Kidney (tissue), 14 donors: ENCODE results near the gene PIM3. TPM values are rescaled to one million over a fixed set of nuclear protein-coding genes. Genes with fewer than 3 reads are reported as not detected.

Experiments used
- DNase-seq, 5 donors: peaks; one replicate each; pipeline ENCODE4 v3.0.0-alpha.2; 2013 to 2020
- FAIRE-seq: peaks from 2 replicates; lab custom pipeline; 2012; peaks lifted over from hg19 to GRCh38; lab: Jason Lieb, UNC
- H3K27ac ChIP-seq, 2 donors: one replicate each; pipeline ENCODE4 v1.7.0; 2013; ENCODE audit warnings: low read depth in 2 of 2, low read length in 2 of 2, inconsistent platforms in 1 of 2
- H3K27me3 ChIP-seq: one replicate; pipeline ENCODE4 v1.7.1; 2013; ENCODE audit warnings: low read length, inconsistent platforms; ENCODE audit not compliant: control insufficient read depth, insufficient read depth
- H3K36me3 ChIP-seq, 3 donors: one replicate each; pipeline versions ENCODE4 v1.7.0 to v1.7.1; 2013; ENCODE audit warnings: low read length in 3 of 3, control low read depth in 1 of 3, inconsistent platforms in 1 of 3; ENCODE audit not compliant: insufficient read depth in 3 of 3, control insufficient read depth in 2 of 3
- H3K4me1 ChIP-seq, 3 donors: one replicate each; pipeline versions ENCODE4 v1.7.0 to v1.7.1; 2013; ENCODE audit warnings: low read length in 3 of 3, inconsistent platforms in 1 of 3, low read depth in 1 of 3; ENCODE audit not compliant: control insufficient read depth in 2 of 3, insufficient read depth in 2 of 3
- H3K4me3 ChIP-seq, 3 donors: one replicate each; pipeline versions ENCODE4 v1.7.0 to v1.8.1; 2013; ENCODE audit warnings: low read length in 3 of 3, control low read depth in 1 of 3, inconsistent platforms in 1 of 3
- H3K9ac ChIP-seq, 3 donors: one replicate each; pipeline versions ENCODE4 v1.7.0 to v1.7.1; 2013; ENCODE audit warnings: low read length in 3 of 3, control low read depth in 1 of 3, inconsistent platforms in 1 of 3
- H3K9me3 ChIP-seq, 3 donors: one replicate each; pipeline versions ENCODE4 v1.7.0 to v1.7.1; 2013; ENCODE audit warnings: low read length in 3 of 3, control low read depth in 1 of 3, inconsistent platforms in 1 of 3; ENCODE audit not compliant: control insufficient read depth in 2 of 3, insufficient read depth in 1 of 3
- intact Hi-C: fragments of 100-400 bp; cut with DNase I; formaldehyde crosslinking; loops from one replicate; pipeline ENCODE4 v1.11.1; 2022
- polyA plus RNA-seq: library from polyadenylated mRNA; stranded (reverse); fragments of 350-450 nt; fragmentation: Illumina TruSeq; extraction: RNeasy Lipid Tissue Mini Kit (QIAGEN cat#74804); gene quantifications from one replicate; pipeline ENCODE4 v1.2.3, GENCODE V29; 2014; ENCODE audit warnings: low read depth, low replicate concordance; ENCODE audit not compliant: insufficient read depth
- total RNA-seq: library from RNA; stranded (reverse); fragmentation: NEBNext Ultra II Directional; extraction: Animal tissue kit (Norgen Biotek cat#: 25700); gene quantifications from one replicate; pipeline ENCODE4 v1.2.1, GENCODE V29; 2021
- TF ChIP-seq, protein P1 (sequence below): IDR thresholded peaks from 3 replicates; pipeline ENCODE4 v1.5.1; 2012; ENCODE audit warnings: mild to moderate bottlenecking, moderate library complexity, borderline replicate concordance; ENCODE audit not compliant: insufficient read depth; ENCODE audit errors: extremely low read depth
- donor health status: control.
- donor health status: control.
- donor health status: control.
- donor health status: control.
- donor health status: control.
- donor health status: DM: yes; HTN: yes; CAD: no.
- donor health status: Normal renal cell carcinoma (clear cell type).

The PIM3 gene
- total and polyA plus RNA-seq, 2 donors from 2014 or later = 96.5 to 107 TPM

DNA sequence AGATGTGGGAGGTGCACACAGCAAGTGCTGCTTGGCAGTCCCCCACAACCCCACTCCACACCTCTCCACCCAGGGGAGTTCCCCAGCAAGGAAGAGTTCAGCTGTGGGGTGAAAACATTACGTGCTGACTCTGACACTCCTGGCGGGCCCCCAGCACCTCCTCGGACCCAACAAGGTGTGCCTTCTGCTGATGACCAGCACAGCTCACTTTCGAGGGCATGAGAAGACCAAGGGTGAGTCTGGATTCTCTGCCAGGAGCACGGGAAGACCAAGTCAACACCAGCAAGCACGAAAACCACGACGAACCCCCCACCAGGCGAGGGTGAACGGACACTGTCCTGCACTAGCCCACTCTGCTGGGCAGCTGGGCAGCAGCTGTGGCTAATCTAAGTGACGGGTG is 43.7 kb upstream of the PIM3 start:
- Histone ChIP-seq H3K9ac (no peak overlapping the region), H3K9me3 (no peaks in the 10 kb centered on the region), H3K27ac (no peak overlapping the region), H3K27me3 (no peaks in the 10 kb centered on the region), H3K4me3 (peak overlapping the region in 2 of 3 donors; percentile 18 to 80), H3K4me1 (peaks cover 0 to 10% (median 0%) of the 10 kb centered on the region in 3 donors), H3K36me3 (peaks cover 0 to 9% (median 8%) of the 10 kb centered on the region in 3 donors)
- intact Hi-C loops = no loop called here
- TF ChIP-seq, protein P1, sequence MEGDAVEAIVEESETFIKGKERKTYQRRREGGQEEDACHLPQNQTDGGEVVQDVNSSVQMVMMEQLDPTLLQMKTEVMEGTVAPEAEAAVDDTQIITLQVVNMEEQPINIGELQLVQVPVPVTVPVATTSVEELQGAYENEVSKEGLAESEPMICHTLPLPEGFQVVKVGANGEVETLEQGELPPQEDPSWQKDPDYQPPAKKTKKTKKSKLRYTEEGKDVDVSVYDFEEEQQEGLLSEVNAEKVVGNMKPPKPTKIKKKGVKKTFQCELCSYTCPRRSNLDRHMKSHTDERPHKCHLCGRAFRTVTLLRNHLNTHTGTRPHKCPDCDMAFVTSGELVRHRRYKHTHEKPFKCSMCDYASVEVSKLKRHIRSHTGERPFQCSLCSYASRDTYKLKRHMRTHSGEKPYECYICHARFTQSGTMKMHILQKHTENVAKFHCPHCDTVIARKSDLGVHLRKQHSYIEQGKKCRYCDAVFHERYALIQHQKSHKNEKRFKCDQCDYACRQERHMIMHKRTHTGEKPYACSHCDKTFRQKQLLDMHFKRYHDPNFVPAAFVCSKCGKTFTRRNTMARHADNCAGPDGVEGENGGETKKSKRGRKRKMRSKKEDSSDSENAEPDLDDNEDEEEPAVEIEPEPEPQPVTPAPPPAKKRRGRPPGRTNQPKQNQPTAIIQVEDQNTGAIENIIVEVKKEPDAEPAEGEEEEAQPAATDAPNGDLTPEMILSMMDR = no peak
- FAIRE-seq (no peak), DNase-seq (peak in 1 of 5 donors; percentile 68)

DNA sequence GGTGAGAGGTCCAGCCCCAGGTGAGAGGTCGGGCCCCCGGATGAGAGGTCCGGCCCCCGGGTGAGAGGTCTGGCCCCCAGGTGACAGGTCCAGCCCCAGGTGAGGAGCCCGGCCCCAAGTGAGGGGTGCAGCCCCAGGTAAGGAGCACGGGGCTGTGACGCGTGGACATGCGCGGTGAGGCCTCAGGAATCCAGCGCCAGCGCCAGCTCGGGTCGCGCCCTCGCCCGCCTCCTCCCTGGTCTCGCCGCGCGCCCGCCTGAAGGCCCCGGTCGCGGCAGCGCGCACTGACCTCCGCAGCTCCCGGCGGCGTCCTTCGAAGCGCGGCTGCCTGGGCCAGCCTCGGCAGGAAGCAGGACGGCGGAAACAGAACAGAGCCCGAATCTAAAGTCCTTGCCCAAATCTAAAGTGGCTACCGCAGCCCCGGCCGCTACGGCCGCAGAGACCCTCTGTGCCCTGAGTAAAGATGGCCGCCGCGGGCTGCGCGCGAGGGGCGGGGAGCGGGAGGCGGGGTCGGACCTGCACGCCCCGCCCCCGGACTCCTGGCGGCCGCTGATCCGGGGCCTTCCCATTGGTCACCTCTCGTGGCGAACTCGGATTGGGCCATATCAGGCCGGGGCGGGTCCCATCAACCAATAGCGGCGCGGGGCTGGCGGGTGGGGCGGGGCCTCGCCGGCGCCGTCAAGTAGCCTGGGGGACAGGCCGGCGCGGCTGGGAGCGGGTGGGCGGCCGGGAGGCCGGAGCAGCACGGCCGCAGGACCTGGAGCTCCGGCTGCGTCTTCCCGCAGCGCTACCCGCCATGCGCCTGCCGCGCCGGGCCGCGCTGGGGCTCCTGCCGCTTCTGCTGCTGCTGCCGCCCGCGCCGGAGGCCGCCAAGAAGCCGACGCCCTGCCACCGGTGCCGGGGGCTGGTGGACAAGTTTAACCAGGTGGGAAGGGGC is 42.3 kb upstream of the PIM3 start, which contains the start of the genes ALG12 and CRELD2:
ALG12 (minus strand) TSS at position 465 of the 937 bp plus-strand sequence. CDS start 4,673 bp downstream, outside the sequence.
CRELD2 (plus strand) TSS at position 661 of the 937 bp plus-strand sequence; CDS start at position 797, 136 bp downstream.
- TF ChIP-seq, protein P1 = no peak
- no peaks in the 10 kb centered on the region for H3K27me3 ChIP-seq
- peaks cover 0 to 10% (median 0%) of the 10 kb centered on the region in 3 donors for H3K4me1 ChIP-seq
- H3K9me3 ChIP-seq = no peaks in the 10 kb centered on the region
- intact Hi-C loops = no loop called here
- H3K4me3 ChIP-seq = peak within 1 kb of the TSS; percentile 40 to 80 (median 69)
- DNase-seq (peak; percentile 98 to 99 (median 99)), FAIRE-seq (no peak)
- H3K9ac ChIP-seq = peak within 1 kb of the TSS in 2 of 3 donors; percentile 55 to 80
- peak within 1 kb of the TSS; percentile 97 to 98 for H3K27ac ChIP-seq
- peaks cover 0 to 9% (median 2%) of the 10 kb centered on the region in 3 donors for H3K36me3 ChIP-seq

DNA sequence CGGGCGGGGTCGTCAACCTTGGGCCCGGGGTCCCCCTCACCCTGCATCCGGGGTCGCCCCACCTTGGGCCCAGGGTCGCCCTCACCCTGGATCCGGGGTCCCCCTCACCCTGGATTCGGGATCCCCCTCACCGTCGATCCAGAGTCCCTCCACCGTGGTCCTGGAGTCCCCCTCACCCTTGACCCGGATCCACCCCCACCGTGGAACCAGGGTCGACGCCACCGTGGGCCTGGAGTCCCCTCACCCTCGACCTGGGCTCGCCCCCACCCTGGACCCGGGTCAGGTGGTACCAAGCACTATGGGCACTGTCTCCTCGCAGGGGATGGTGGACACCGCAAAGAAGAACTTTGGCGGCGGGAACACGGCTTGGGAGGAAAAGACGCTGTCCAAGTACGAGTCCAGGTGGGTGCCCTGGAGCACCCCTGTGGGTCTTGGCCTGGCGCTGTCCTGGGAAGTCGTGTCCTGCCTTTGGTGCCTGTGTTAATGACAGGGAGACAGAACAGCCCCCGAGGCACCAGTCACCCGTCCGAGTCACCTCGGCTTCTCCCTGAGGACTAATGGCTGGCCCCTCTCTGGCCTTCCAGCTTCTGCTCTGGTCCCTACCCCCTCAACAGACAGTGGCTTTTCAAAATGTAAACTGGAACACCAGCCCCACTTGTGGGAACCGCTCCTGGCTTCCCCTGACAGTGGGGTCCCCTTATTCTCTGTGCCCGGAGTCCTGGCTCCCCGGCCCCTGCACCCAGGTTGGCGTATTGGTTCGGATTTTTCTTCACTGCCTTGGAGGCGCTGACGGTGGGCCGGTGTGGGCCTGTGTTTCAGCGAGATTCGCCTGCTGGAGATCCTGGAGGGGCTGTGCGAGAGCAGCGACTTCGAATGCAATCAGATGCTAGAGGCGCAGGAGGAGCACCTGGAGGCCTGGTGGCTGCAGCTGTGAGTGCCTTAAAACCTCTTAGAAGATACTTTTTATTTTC is 41.4 kb upstream of the PIM3 start:
- intact Hi-C loops = no loop called here
- Histone ChIP-seq H3K27ac (no peak overlapping the region), H3K9ac (peak overlapping the region in 2 of 3 donors; percentile 51 to 55), H3K36me3 (peaks cover 0 to 9% (median 0%) of the 10 kb centered on the region in 3 donors), H3K4me1 (peaks cover 0 to 10% (median 0%) of the 10 kb centered on the region in 3 donors), H3K9me3 (no peaks in the 10 kb centered on the region), H3K27me3 (no peaks in the 10 kb centered on the region), H3K4me3 (peak overlapping the region; percentile 16 to 63 (median 52))
- peak in 2 of 5 donors; percentile 73 to 82 for DNase-seq
- TF ChIP-seq, protein P1 = no peak
- FAIRE-seq = no peak
